ENCODE data around the gene PPP2R2C.
A peak's percentile ranks its signal among the peaks of the same experiment; 100 is the strongest.

PPP2R2C gene

DNA sequence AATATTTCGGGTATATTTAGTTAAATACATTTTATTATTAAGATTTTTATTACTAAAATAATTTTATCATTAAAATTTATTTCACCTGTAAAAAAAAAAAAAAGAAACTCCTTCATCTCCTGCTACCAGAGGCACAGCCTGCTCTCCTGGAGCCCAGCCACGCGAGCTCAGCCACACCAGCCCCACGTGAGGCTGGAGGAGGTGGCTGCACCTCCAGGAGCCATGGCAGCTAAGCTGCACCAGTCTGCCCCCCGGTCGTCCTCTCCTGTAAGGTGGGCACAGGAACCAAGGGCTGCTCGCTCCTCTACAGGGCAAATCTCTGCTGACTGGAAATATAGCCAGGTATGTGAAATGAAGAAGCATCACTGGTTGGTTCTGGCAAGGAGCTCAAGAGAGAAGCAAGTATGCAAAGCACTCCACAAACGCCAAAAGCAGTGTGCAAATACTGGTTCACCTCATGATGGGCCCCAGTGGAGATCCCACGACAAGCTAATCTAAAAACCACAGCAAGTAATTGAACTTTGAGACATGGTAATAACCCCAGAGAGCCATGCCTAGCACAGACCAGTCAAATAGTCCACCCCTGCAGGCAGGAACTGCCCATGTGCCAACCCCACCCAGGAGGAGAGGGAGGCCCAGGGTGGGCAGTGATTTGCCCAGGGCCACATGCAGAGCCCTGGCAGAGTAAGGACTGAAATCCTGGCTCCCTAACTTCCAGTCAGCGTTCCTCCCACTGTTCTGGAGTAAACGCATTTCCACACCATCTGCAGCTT is 112.7 kb downstream of the PPP2R2C start:
- DNase-seq: no peak

DNA sequence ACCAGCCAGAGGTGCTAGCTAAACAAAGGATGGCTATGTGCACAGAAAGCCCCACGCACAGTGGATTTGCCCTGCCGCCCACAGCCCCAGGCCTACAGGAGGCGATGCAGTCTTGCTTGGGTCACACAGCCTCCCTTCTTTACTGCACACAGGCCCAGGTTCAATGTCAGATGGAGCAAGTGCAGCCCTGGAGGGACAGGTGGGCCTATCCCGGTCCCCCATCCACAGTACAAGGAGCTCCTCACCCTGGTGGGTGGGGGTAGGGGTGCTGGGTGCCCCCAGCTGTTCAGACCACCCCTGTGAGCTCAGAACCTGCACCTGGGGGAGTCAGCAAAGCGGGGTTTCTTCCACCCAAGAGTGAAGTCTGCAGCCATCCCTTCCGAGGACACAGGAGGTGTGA is 114.9 kb downstream of the PPP2R2C start:
- no peak for DNase-seq

DNA sequence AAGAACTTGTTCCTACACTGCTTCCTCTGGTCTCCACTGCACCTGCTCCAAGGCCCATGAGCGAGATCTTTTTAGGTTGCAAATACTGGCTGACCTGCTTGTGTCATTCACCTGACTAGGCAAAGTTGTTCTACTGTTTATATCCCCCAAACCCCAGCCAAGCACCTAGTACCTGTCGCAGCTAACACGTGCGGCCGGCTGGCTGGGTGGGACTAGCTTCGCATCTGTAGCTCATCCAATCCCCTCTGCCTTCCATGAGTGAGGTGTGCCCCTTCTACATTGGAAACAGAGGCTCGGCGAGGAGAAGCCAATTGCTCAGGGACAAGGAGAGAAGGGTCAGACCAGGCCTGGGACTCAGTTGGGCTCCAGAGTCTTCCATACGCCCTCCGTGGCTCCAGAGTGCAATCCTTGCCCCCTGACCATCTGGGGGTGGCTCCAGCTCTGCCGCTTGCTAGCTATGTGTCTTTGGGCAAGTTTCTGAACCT is 116.3 kb downstream of the PPP2R2C start:
- no peak for DNase-seq

DNA sequence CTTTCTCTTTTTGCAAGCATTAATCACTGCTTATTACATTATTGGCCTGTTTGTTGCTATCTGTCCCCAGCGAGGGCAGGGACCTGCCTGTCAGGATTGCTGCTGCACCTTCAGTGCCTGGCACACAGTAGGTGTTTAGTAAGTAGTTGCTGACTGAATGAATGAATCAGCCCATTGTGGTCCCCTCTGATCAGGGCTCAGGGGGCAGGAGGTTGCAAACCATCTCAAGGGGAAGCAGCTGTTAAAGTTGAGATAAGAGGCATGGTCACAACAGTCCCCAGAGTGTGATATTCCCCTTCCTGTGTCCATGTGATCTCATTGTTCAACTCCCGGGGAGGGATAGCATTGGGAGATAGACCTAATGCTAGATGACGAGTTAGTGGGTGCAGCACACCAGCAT is 117.4 kb downstream of the PPP2R2C start:
- no peak for DNase-seq

DNA sequence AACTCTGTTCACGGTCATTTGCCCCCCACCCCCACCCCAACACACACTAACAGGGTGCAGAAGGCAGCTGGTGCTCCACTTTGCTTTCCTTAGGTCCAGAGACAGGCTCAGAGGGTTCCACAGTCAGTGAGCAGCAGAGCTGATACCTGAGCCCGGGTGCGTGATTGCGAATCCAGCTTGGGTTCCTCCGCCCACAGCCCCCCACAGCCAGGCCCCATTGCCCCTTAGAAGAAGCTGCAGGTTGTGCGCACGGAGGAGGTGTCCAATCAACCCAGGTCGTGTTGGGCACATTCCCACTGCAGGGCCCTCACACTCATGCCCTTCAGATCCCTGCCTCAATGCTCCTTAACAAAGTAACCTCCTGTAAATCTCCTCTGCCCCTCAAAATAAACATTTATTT is 117.8 kb downstream of the PPP2R2C start:
- no peak for DNase-seq

DNA sequence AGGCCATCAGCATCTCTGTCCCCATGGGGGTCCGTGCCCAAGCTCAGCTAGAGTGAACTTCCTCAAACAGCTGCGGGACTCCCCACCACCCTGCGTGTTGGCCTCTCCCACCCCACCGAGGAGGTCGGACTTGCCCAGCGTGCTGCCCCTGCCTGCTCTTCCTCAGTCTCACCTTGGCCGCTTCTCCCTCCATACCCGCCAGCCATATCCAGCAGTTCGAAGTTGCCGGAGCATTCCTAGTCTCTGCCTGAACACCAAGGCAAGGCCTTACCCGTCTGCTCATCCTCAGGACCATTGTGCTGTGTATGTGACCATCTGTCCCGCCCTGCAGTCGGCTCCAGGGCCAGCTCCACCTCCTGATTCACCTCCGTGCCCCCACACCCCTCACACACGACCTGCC is 118.3 kb downstream of the PPP2R2C start:
- DNase-seq: no peak

DNA sequence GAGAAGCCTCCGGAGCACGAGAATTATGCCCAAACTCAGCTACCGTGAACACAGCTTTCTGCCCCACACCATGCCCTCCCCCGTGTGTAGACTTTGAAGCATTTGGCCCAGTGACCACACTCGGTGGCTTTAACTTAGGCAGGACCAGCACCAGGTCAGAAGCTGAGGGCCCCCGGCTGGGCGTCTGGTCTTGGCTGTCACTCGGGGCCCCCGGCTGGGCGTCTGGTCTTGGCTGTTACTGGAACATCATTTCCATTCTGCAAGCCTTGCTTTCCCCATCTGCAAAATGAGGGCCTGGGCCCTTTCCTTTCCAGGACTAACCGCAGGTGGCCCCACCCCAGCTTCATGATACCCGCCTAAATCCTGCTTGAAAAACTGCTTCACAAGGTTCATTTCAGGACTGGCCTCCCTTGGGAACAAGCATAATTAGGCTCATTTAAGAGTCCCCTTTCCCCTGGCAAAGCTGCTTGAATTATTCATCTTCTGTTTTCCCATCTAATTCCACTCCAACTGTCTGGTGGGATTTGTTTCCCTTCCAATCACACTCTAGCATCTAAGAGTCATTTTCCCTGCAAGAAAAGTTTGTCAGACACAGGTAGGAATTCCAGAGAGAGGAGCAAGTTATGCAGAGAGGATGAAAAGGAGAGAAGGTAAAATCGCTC is 120.3 kb downstream of the PPP2R2C start:
- DNase-seq: no peak

DNA sequence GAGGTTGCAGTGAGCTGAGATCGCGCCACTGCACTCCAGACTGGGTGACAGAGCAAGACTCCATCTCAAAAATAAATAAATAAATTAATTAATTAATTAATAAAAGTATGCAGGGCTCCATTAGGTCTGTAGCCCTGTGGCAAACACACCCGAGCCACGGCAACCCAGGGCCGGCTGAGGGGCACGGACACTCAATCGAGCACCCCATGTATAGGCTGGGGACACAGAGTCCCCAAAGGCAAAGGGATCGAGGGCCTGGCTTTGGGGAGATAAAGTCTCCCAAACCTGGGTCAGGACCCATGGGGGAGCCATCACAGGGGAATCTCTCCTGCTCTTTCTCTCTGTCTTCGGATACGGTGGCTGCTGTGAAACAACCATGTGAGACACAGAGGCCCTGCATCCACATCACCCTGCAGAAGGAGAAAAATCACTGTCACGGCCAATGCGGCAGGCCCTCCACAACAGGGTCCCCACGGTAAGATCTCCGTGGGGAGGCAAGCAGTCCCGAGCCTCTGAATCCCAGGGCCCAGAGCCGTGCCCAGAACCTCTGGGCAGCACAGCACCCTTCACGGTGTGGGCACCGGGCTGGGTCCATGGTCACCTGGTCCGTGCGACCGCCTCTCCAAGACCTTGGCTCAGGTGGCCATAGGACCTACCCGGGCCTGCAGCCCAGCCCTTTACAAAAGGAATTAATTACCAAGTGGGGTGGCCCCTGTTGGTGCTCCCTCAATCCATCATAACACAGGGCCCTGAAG is 121.0 kb downstream of the PPP2R2C start:
- no peak for DNase-seq

DNA sequence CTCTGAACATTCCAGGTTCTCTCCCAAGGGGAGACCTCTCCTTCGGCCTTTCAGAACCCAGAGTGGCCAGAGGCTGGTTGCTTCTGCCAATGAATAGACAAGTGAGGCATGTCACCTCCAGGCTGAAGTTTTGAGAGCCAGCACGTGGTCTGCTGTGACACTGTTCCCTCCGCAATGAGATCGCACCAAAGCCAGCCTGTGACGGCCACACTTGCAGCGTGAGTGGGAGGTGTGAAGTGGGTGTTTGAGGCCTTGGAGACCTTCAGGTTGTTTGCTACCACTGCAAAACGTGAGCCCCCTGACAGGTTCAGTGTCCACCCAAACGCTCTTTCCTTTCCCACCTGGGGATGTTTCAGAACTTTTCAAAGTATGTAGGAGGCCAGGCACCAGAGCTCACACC is 121.8 kb downstream of the PPP2R2C start:
- DNase-seq: no peak

DNA sequence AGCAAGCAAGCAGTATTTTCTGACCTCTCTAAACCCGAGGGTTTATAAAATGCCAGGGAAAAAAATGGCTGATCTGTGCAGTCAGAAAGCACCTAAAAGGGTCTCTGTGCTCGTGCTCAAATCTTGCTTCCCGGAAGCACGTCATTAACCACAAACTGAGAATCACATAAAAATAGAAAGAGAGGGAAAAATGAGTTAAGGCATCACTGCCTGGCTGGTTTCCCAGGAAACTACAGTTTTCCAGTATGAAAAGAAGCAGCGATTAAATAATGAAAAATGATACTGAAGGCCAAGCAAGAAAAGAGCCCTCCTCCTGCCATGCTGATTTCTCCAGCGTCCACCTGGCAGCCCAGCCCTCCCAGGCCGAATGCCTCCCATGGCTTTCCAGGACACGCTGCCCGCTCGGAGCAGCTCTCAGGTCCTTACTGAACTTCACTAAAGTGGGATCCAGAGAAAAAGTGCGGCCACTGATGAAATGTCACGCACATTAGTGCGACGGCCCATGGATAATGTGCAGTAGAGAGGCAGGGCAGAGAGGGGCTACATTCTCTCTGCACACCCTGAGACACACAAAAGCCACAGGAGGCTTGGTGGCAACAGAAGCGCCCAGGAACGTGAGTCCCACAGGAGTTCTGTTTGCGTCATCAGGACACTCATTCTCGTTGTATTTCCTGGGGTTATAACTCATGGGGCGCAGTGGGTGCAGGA is 122.4 kb downstream of the PPP2R2C start:
- peak; percentile 26 for DNase-seq

DNA sequence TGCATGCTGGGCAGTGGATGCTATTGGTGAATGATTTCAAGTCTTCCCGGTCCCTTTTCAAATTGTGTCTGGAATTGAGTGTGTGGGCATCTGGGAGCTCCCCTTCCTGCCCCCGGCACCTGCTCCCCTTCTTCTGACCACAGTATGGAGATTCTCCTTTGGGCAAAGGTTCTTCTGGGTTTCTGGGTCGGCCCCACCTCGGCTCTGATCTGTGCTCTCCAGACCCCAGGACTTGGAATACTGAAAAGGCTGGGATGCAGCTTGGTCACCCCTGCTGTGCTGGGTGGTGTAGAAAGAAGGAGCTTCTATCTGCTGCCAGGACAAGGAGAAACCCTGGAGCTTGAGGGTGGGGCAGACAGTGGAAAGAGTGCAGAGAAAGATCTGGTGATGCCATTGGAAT is 124.0 kb downstream of the PPP2R2C start:
- no peak for DNase-seq

DNA sequence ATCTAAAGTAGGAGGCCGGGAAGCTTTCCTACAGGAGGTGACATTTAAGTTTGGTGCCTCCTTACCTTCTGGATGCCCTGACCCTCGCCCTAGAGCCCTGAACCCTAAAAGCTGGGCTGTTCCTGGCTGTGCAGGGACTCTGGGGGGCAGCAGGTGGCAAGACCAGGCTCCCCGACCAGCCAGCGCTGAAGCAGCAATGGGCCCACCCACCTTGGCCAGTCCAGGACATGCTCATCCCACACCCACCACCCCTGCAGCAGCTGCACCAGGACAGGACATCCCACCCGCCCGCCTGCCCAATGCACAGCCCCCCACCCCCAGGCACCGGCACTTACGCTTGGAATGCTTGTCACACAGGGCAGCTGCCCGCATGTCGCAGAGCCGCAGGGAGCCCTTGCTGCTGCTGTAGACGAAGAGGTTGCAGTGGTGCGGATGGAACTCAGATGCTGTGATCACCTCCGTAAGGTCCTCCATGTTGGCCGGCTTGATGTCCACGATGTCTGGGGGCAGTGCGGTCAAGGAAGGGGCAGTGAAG is 124.8 kb downstream of the PPP2R2C start:
- DNase-seq: no peak

DNA sequence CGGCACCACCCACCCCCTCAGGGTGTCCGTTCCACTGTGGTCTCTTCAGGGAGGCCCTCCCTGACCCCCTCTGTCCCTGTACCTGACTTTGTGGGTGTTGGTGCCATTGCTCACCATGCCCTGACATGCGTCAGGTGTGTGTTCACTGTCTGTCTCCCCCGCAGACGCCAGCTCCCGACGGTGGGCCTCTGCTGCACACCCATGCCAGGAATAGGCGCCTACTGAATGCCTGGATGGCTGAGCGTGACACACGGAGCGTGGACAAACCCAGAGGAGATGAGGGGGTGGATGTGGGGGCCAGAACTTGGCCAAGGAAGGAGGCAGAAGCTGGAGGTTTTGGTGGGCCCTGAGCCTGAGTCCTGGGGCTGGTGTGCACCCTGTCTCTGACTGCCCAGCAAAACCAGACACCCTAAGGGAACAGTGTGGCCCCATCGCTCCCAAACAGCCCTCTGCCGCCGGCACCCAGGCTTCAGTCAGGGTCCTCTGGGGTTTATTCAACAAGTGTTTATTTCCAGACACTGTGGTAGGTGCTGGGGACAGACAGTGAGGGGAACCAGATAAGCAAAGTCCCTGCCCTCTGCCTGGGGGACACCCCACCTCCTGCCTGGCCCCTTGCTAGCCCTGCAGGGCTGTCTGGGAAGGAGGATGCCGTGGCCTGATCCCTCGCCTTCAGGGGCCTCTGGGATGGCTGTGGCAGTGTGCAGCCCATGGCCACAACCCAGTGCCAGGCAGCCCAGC is 125.9 kb downstream of the PPP2R2C start:
- DNase-seq: no peak

DNA sequence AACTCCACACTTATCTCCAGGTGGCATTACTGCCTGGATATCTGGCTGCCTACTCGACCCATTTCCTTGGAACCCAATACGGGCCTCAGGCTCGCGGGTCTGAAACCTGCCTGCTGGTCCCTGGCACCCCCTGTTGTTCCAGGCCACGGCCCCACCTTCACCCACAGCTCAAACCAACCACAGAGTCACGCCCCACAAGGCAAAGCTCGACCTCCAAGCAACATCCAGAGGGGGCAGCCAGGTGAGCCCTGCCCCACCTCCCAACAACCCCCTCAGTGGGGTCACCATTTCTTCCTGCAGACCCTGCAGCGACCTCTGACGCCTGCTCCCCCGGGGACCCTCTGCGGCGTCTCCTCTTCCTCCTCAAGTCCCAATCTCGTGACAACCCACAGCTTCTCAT is 126.5 kb downstream of the PPP2R2C start:
- DNase-seq: no peak

DNA sequence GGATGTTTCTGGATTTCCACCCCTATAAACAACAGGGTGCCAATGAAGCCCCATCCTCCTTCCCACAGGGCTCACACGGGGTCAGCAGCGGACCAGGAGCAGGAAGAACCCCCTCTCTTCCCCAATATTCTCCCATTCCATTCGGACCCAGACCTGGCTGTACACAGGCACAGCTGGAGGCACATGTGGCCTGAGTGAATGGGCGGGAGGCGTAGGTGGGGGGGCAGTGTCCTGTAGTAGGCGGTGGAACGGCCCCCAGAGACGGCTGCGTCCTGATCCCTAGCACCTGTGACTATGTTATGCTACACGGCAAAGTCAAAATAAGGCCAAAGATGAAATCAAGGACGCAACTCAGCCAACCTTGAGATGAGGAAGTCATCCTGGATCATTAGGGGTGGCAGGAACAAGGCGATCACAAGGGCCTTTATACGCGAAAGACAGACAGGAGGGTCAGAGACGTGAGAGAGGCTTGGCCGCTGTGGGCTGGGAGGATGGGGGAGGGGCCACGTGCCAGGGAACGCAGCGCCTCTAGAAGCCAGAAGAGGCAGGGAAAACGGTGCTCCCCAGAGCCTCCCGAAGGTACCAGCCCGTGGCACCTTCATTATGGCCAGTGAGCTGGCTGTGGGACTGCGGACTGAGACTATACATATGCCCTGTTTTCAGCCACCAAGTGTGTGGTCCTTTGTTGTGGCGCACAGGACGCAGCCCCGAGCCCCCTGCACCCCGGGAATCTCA is 127.2 kb downstream of the PPP2R2C start:
- DNase-seq: no peak

DNA sequence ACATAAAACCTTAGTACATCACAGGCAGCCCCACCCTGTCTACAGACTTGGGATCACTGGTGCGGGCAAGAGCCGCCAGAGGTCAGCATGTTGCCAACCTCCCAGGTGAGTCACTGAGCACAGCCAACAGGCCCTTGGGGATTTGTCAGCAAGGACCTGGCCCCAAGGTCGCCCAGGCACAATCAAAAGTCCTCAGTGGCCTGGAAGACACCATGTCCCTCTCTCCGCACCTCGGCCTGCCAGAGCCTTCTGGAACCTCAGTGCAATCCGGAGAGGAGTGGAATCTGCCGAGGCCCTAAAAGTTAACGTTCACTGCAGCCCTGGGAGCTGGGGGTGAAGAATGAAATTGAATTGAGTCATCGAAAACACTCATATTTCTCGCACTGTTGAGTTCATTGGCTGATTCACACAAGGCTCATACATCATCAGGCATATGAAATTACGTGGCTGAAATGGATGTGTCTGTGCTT is 128.4 kb downstream of the PPP2R2C start:
- no peak for DNase-seq

DNA sequence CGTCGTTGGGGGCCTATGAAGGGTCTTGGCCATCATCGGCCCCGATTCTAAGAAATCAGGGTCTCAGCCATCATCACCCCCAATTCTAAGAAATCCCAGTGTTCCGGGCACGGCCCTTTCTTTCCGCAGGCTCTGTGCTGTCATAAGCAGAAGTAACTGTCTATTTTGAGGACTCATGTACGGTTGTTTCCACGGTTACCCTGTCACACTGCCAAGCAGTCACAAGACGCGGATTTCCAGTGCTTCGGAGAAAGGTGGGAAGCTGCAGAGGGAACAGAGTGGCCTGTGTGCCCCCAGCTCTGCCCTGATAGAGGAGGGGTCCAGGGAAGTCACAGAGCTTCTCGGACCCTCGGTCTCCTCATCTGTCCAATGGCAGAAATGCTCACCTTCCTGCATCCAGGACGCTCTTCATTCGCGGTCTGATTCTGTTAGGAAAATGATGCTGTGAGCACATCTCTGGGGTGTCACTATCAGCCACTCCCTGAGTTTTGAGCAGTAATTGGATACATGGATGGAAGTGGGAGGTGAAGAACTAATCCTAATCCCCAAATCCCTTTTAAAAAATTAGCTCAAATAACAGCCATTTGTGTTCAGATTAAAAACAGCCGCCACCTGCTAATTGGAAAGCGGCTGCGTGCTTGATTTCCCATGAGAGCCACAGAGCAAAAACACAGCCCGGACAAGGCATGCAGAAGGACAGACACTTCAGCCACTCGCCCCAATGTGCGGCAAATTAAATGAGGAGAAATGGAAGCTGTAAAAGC is 129.7 kb downstream of the PPP2R2C start:
- DNase-seq: peak; percentile 82

DNA sequence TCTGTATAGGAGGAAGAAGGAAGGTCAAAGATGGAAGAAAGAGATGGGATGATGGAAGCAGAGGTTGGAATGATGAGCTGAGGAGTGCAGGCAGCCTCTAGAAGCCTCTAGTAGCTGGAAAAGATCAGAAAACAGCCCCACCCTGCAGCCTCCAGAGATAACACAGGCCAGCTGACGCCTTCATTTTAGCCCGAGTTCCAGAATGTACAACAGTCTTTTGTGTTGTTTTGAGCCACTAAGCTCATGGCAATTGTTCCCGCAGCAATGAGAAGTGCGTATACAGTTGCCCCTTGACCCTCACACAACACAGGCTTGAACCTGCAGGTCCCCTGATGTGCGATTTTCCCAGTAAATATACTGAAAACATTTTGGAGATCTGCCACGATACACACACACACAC is 130.7 kb downstream of the PPP2R2C start:
- no peak for DNase-seq

DNA sequence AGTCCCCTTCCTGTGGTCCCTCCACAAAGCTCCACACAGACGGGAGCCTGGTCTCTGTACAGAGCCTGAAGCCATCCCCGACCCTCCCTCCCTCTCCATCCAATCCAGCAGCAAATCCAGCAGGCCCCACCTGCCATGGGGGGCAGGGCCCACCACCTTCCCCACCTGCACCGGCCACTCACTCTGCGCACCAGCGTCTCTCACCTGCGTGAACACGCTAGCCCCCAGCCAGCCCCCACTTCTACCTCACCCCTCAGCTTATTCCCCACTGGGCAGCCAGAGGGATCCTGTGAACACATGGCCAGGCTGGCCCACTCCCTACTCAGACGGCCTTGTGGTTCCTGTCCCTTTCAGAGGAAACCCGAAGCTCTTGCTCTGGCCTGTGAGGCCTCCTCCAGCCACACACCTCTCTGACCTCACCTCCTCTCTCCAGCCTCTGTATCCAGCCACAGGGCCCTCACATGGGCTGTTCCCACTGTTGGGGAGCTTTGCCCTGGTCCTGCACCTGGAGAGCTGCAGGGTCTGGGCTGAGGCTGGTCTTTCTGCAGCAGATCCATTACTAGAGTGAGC is 131.9 kb downstream of the PPP2R2C start:
- DNase-seq: no peak

DNA sequence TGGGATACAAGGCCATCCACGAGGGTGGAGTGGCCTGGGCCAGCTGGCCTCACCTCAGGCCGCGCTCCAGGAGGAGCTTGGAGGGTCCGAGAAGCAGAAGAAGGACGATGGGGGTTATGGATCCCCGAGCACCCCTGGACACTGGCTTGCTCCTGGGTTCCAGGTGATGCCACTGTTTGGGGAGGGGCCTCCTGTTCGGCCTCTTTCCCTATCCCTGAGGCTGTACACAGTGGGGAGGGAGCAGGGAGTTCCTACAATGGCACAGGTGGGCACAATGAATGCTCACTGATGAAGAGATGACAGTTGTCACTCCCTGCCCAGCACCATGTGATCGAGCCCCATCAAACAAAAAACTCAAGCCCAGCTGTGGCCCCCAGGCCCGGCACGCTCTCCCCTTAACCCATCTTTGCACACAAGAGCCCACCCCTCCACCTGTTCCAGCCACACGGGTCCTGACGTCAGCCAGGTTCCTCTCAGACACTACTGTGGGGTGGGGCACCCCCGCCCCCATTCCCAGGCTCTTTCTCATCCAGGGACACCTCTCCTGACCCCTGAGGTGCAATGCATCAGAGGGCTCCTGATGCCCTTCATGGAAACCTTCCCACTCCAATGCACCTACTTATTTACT is 132.5 kb downstream of the PPP2R2C start:
- DNase-seq: no peak

Data from COR-L47 (cell line).